ENCODE measurements around the gene CENPO. TPM values are rescaled to one million over a fixed set of nuclear protein-coding genes. Genes with fewer than 3 reads are reported as not detected.

The CENPO gene
- total RNA-seq, 1 donor from 2014 or later, result 1.6 TPM

- Histone ChIP-seq H3K27me3 (ENCODE audit: control insufficient read depth, insufficient read depth, low read length) (no peaks in the 10 kb centered on the region), H3K4me3 (ENCODE audit: low read depth, low read length) (no peak overlapping the region), H3K36me3 (ENCODE audit: control insufficient read depth, insufficient read depth, low read length) (no peaks in the 10 kb centered on the region)
- FAIRE-seq (no peak), DNase-seq (ENCODE audit: low read depth) (no peak)
- TF ChIP-seq CTCF (IDR thresholded peaks at IDR 0.05; ENCODE audit: insufficient read depth, low read length, severe bottlenecking), result no peak
Observed at GRCh38 chr2:24870891-24871705, 77.9 kb downstream of the CENPO start.

GRCh38 chr2:24871852-24872333 lies 78.7 kb downstream of the CENPO start:
- FAIRE-seq (no peak), DNase-seq (ENCODE audit: low read depth) (no peak)
- Histone ChIP-seq H3K27me3 (ENCODE audit: control insufficient read depth, insufficient read depth, low read length) (no peaks in the 10 kb centered on the region), H3K36me3 (ENCODE audit: control insufficient read depth, insufficient read depth, low read length) (no peaks in the 10 kb centered on the region), H3K4me3 (ENCODE audit: low read depth, low read length) (no peak overlapping the region)
- TF ChIP-seq CTCF (IDR thresholded peaks at IDR 0.05; ENCODE audit: insufficient read depth, low read length, severe bottlenecking), result no peak

Other genes with a start within 250 kb of the CENPO start
- gene PTRHD1, start within 50 bp of the CENPO start, total RNA-seq, result 11.8 and 13.8 TPM in 2 replicates
- 31.1 and 36.0 TPM in 2 replicates for gene ADCY3, start 126.8 kb downstream of the CENPO start, total RNA-seq
- 5.3 and 7.2 TPM in 2 replicates for gene DNAJC27, start 178.5 kb downstream of the CENPO start, total RNA-seq
- gene EFR3B, start 248.7 kb downstream of the CENPO start, total RNA-seq, result 0.13 TPM in 1 of 2 replicates, not detected in the other